A673 (cell line): Measurements from ENCODE around the gene NEDD4L. TPM values are rescaled to one million over a fixed set of nuclear protein-coding genes. Genes with fewer than 3 reads are reported as not detected.

Experiments
- BruUV-seq: library from RNA; stranded (reverse); fragments of 400-500 nt; replicated peaks from 2 replicates; lab custom pipeline; 2021; lab: Mats Ljungman, UMichigan
- CTCF ChIA-PET: fragments of 300-600 bp; sonication (Branson Sonifier 250); formaldehyde crosslinking; loops from one replicate; lab custom pipeline; 2022; ENCODE audit warnings: antibody characterized with exemption; lab: Charles Lee
- POLR2A ChIA-PET: fragments of 300-600 bp; sonication (Branson Sonifier 250); formaldehyde crosslinking; loops from one replicate; lab custom pipeline; 2022; ENCODE audit warnings: antibody characterized with exemption; ENCODE audit not compliant: low non-redundant PET; lab: Charles Lee
- DNase-seq: peaks from one replicate; pipeline ENCODE4 v3.0.0-alpha.2; 2015; ENCODE audit warnings: low spot score
- H3K27ac ChIP-seq: fragments of 200-600 bp; sonication (generic); 2 replicates; pipeline ENCODE4 v1.5.1; 2016; ENCODE audit warnings: mixed run types, low read depth, mild to moderate bottlenecking, mixed read lengths, antibody characterized with exemption, low read length; ENCODE audit not compliant: poor library complexity, severe bottlenecking
- H3K27me3 ChIP-seq: fragments of 200-600 bp; sonication (generic); replicated peaks from 2 replicates; pipeline ENCODE4 v1.6.1; 2017; ENCODE audit warnings: mixed run types, low read depth, mild to moderate bottlenecking, mixed read lengths, antibody characterized with exemption, low read length; ENCODE audit not compliant: insufficient read depth, poor library complexity
- H3K36me3 ChIP-seq: fragments of 200-600 bp; sonication (generic); 2 replicates; pipeline ENCODE4 v1.6.1; 2016; ENCODE audit warnings: mixed run types, mild to moderate bottlenecking, mixed read lengths, antibody characterized with exemption, low read length; ENCODE audit not compliant: insufficient read depth, poor library complexity, severe bottlenecking
- H3K4me1 ChIP-seq: fragments of 200-600 bp; sonication (generic); 2 replicates; pipeline ENCODE4 v1.6.1; 2017; ENCODE audit warnings: mixed run types, mild to moderate bottlenecking, mixed read lengths, antibody characterized with exemption, low read length; ENCODE audit not compliant: insufficient read depth, poor library complexity, severe bottlenecking
- H3K4me3 ChIP-seq: fragments of 200-600 bp; sonication (generic); 2 replicates; pipeline ENCODE4 v1.5.1; 2016; ENCODE audit warnings: low read depth, mixed run types, mild to moderate bottlenecking, mixed read lengths, low read length; ENCODE audit not compliant: poor library complexity, severe bottlenecking
- H3K9me3 ChIP-seq: fragments of 200-600 bp; sonication (generic); 2 replicates; pipeline ENCODE4 v1.6.1; 2016; ENCODE audit warnings: mixed run types, low read depth, mild to moderate bottlenecking, mixed read lengths, antibody characterized with exemption, low read length; ENCODE audit not compliant: poor library complexity, severe bottlenecking
- EZH2 ChIP-seq: fragments of 200-600 bp; sonication (generic); IDR thresholded peaks from 2 replicates; pipeline ENCODE4 v1.6.1; 2017; ENCODE audit warnings: borderline replicate concordance, low read depth, mild to moderate bottlenecking, mixed read lengths, antibody characterized with exemption, low read length; ENCODE audit not compliant: poor library complexity, severe bottlenecking
- intact Hi-C: fragments of 100-400 bp; cut with micrococcal nuclease; formaldehyde crosslinking; loops from one replicate; pipeline ENCODE4 v1.10.0; 2022; ENCODE audit not compliant: unreplicated experiment
- total RNA-seq: library from RNA; stranded (reverse); gene quantifications from 2 replicates; pipeline ENCODE4 v1.2.3, GENCODE V29; 2021
- TF ChIP-seq, protein P1 (sequence below): fragments of 300-800, 200-600 bp; sonication (generic); conservative IDR thresholded peaks from 2 replicates; pipeline ENCODE4 v1.5.1; 2017; ENCODE audit warnings: low read depth, mild to moderate bottlenecking, antibody characterized with exemption, low read length, moderate library complexity, mixed read lengths

NEDD4L gene
- total RNA-seq, 1 experiment from 2014 or later: 15.3 TPM

DNA sequence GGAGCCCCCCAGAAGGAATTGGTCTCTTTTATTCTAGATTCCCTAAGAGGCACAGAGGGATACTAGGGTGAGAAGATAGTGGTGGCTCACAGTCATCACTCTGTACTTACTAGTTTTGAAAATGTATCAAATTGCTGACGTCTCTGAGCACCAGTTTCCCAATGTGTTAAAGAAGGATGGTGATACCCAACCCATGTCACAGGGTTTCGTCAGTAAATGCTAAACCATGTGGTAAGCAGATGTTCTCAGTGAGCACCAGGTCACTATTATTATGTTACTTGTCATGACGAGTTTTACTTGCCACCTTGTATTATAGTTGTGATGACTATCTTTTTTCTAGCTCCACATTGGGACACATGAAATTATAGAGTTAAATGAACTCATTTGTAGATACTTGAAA, 54.7 kb downstream of the NEDD4L start:
- no peak overlapping the region for H3K27ac ChIP-seq
- DNase-seq: no peak
- H3K4me3 ChIP-seq: no peak overlapping the region
- CTCF ChIA-PET: no interaction called here
- H3K4me1 ChIP-seq: no peaks in the 10 kb centered on the region
- TF ChIP-seq, protein P1, sequence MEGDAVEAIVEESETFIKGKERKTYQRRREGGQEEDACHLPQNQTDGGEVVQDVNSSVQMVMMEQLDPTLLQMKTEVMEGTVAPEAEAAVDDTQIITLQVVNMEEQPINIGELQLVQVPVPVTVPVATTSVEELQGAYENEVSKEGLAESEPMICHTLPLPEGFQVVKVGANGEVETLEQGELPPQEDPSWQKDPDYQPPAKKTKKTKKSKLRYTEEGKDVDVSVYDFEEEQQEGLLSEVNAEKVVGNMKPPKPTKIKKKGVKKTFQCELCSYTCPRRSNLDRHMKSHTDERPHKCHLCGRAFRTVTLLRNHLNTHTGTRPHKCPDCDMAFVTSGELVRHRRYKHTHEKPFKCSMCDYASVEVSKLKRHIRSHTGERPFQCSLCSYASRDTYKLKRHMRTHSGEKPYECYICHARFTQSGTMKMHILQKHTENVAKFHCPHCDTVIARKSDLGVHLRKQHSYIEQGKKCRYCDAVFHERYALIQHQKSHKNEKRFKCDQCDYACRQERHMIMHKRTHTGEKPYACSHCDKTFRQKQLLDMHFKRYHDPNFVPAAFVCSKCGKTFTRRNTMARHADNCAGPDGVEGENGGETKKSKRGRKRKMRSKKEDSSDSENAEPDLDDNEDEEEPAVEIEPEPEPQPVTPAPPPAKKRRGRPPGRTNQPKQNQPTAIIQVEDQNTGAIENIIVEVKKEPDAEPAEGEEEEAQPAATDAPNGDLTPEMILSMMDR: no peak
- no peak for TF ChIP-seq EZH2
- H3K36me3 ChIP-seq: no peaks in the 10 kb centered on the region
- H3K27me3 ChIP-seq: no peaks in the 10 kb centered on the region
- intact Hi-C loops: no loop called here
- no peaks in the 10 kb centered on the region for H3K9me3 ChIP-seq
- POLR2A ChIA-PET: no interaction called here
- BruUV-seq: no TSS peak

GRCh38 chr18:58100154-58100553, 56.1 kb downstream of the NEDD4L start:
- no TSS peak for BruUV-seq

DNA sequence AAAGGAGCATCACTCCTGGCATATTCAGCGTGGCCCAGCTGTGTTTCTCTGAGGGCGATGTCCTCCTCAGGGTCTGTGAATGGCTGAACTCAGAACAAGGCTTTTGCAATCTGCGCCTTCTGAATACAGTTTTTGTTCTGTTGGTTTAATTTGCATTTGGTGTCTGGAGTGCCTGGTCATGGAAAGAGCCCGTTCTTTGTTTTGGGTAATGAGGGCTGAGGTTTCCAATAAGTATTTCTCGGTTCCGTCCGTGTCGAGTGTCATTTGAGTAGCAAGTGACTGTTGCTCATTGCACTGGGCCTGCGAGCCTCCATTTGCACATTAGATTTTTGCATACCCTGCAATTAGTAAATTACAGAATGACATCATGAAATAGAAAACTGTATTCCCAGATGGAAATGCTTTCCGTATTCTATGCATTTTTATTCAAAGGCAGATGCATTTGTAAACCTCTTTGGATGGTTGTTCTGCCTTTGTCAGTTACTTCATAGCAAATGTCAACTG, 57.3 kb downstream of the NEDD4L start:
- no peak for TF ChIP-seq EZH2
- TF ChIP-seq, protein P1: no peak
- Histone ChIP-seq H3K9me3 (no peaks in the 10 kb centered on the region), H3K36me3 (no peaks in the 10 kb centered on the region), H3K4me1 (no peaks in the 10 kb centered on the region), H3K4me3 (no peak overlapping the region), H3K27ac (no peak overlapping the region), H3K27me3 (no peaks in the 10 kb centered on the region)
- ChIA-PET CTCF (no interaction called here), POLR2A (no interaction called here)
- DNase-seq: no peak
- no TSS peak for BruUV-seq
- intact Hi-C loops: no loop called here

More at GRCh38 chr18:58100154-58100553, 56.1 kb downstream of the NEDD4L start:
- Histone ChIP-seq H3K9me3 (no peaks in the 10 kb centered on the region), H3K4me3 (no peak overlapping the region), H3K4me1 (no peaks in the 10 kb centered on the region), H3K27ac (no peak overlapping the region), H3K36me3 (no peaks in the 10 kb centered on the region), H3K27me3 (no peaks in the 10 kb centered on the region)
- no peak for TF ChIP-seq EZH2
- TF ChIP-seq, protein P1: no peak
- ChIA-PET CTCF (no interaction called here), POLR2A (no interaction called here)
- no peak for DNase-seq
- intact Hi-C loops: no loop called here
